Calu3 (cell line): ENCODE measurements around the gene TEKT5. TPM values are rescaled to one million over a fixed set of nuclear protein-coding genes. Genes with fewer than 3 reads are reported as not detected.

Experiments
- BruUV-seq: library from RNA; stranded (reverse); fragments of 400-500 nt; replicated peaks from 2 replicates; lab custom pipeline; 2021; lab: Mats Ljungman, UMichigan
- CTCF ChIA-PET: fragments of 300-600 bp; sonication (Branson Sonifier 250); formaldehyde crosslinking; loops from one replicate; lab custom pipeline; 2022; ENCODE audit warnings: antibody characterized with exemption; lab: Charles Lee
- DNase-seq: peaks from one replicate; pipeline ENCODE4 v3.0.0; 2022
- H3K27ac Mint-ChIP-seq: one replicate; pipeline ENCODE4 v1.8.0; 2022; ENCODE audit warnings: mixed read lengths; ENCODE audit not compliant: unreplicated experiment
- H3K27me3 Mint-ChIP-seq: one replicate; pipeline ENCODE4 v1.8.0; 2022; ENCODE audit warnings: mixed read lengths; ENCODE audit not compliant: unreplicated experiment
- H3K36me3 Mint-ChIP-seq: one replicate; pipeline ENCODE4 v1.8.0; 2022; ENCODE audit warnings: mild to moderate bottlenecking, moderate library complexity, mixed read lengths; ENCODE audit not compliant: insufficient read depth, unreplicated experiment
- H3K4me1 Mint-ChIP-seq: one replicate; pipeline ENCODE4 v1.8.0; 2022; ENCODE audit warnings: mild to moderate bottlenecking, low read depth, mixed read lengths; ENCODE audit not compliant: unreplicated experiment
- H3K4me3 Mint-ChIP-seq: one replicate; pipeline ENCODE4 v1.8.0; 2022; ENCODE audit warnings: mild to moderate bottlenecking, low read depth, moderate library complexity, mixed read lengths; ENCODE audit not compliant: unreplicated experiment
- H3K9me3 Mint-ChIP-seq: one replicate; pipeline ENCODE4 v1.8.0; 2022; ENCODE audit warnings: low read depth, mixed read lengths; ENCODE audit not compliant: unreplicated experiment
- CTCF ChIP-seq: fragments of 200-600 bp; IDR thresholded peaks from one replicate; pipeline ENCODE4 v1.8.0; 2022; ENCODE audit warnings: antibody characterized with exemption; ENCODE audit not compliant: unreplicated experiment
- intact Hi-C: fragments of 100-400 bp; cut with micrococcal nuclease; formaldehyde crosslinking; loops from one replicate; pipeline ENCODE4 v1.10.0; 2022; ENCODE audit not compliant: unreplicated experiment
- total RNA-seq: library from RNA; stranded (reverse); gene quantifications from 2 replicates; pipeline ENCODE4 v1.2.3, GENCODE V29; 2022

TEKT5 gene
- total RNA-seq, 1 experiment from 2014 or later: not detected

- no peak for TF ChIP-seq CTCF
- DNase-seq: no peak
- no peaks in the 10 kb centered on the region for H3K9me3 Mint-ChIP-seq
- no peak overlapping the region for H3K4me3 Mint-ChIP-seq
- H3K27me3 Mint-ChIP-seq: no peaks in the 10 kb centered on the region
- intact Hi-C loops: no loop called here
- BruUV-seq: no TSS peak
- H3K27ac Mint-ChIP-seq: no peak overlapping the region
- no peaks in the 10 kb centered on the region for H3K4me1 Mint-ChIP-seq
- no peaks in the 10 kb centered on the region for H3K36me3 Mint-ChIP-seq
- CTCF ChIA-PET: interaction anchor here (0.6 kb wide), 1 partner anchor 72 kb away, joined by 8 read pairs; no protein-coding TSS in a partner anchor
Measured at GRCh38 chr16:10731790-10732189, 37.1 kb upstream of the TEKT5 start.

- Mint-ChIP-seq H3K27me3 (no peaks in the 10 kb centered on the region), H3K4me3 (no peak overlapping the region), H3K27ac (no peak overlapping the region), H3K4me1 (no peaks in the 10 kb centered on the region), H3K9me3 (no peaks in the 10 kb centered on the region), H3K36me3 (no peaks in the 10 kb centered on the region)
- intact Hi-C loops: no loop called here
- TF ChIP-seq CTCF: no peak
- DNase-seq: peak; percentile 70
- no TSS peak for BruUV-seq
- CTCF ChIA-PET: no interaction called here
Measured at GRCh38 chr16:10729104-10730048, 34.6 kb upstream of the TEKT5 start.

GRCh38 chr16:10728003-10728887, 33.5 kb upstream of the TEKT5 start:
- Mint-ChIP-seq H3K36me3 (no peaks in the 10 kb centered on the region), H3K4me3 (no peak overlapping the region), H3K27ac (no peak overlapping the region), H3K4me1 (no peaks in the 10 kb centered on the region), H3K27me3 (no peaks in the 10 kb centered on the region), H3K9me3 (no peaks in the 10 kb centered on the region)
- BruUV-seq: no TSS peak
- CTCF ChIA-PET: no interaction called here
- no peak for DNase-seq
- intact Hi-C loops: no loop called here
- no peak for TF ChIP-seq CTCF

- H3K27me3 Mint-ChIP-seq: peaks cover 18% of the 10 kb centered on the region
- BruUV-seq: no TSS peak
- DNase-seq: no peak
- CTCF ChIA-PET: no interaction called here
- no peaks in the 10 kb centered on the region for H3K9me3 Mint-ChIP-seq
- H3K36me3 Mint-ChIP-seq: no peaks in the 10 kb centered on the region
- H3K27ac Mint-ChIP-seq: no peak overlapping the region
- peaks cover 15% of the 10 kb centered on the region for H3K4me1 Mint-ChIP-seq
- TF ChIP-seq CTCF: no peak
- no peak overlapping the region for H3K4me3 Mint-ChIP-seq
- intact Hi-C loops: no loop called here
Measured at GRCh38 chr16:10708969-10709368, 14.2 kb upstream of the TEKT5 start.
